Suprapubic skin (tissue), 3 donors: Measurements from ENCODE around the gene POLR3H.

Source experiments
- CTCF ChIP-seq, 2 donors: fragments of 200-600 bp in 1 of 2; fragments of 450-650 bp in 1 of 2; sonication (generic) in 1 of 2; IDR thresholded peaks; one replicate each; pipeline ENCODE4 v1.5.1; 2016 to 2019; ENCODE audit warnings: antibody characterized with exemption in 2 of 2, mild to moderate bottlenecking in 1 of 2, moderate library complexity in 1 of 2
- POLR2A ChIP-seq, 2 donors: fragments of 450-650 bp; IDR thresholded peaks; one replicate each; pipeline ENCODE4 v1.6.1; 2017; ENCODE audit warnings: antibody characterized with exemption in 2 of 2, mild to moderate bottlenecking in 2 of 2, moderate library complexity in 2 of 2

DNA sequence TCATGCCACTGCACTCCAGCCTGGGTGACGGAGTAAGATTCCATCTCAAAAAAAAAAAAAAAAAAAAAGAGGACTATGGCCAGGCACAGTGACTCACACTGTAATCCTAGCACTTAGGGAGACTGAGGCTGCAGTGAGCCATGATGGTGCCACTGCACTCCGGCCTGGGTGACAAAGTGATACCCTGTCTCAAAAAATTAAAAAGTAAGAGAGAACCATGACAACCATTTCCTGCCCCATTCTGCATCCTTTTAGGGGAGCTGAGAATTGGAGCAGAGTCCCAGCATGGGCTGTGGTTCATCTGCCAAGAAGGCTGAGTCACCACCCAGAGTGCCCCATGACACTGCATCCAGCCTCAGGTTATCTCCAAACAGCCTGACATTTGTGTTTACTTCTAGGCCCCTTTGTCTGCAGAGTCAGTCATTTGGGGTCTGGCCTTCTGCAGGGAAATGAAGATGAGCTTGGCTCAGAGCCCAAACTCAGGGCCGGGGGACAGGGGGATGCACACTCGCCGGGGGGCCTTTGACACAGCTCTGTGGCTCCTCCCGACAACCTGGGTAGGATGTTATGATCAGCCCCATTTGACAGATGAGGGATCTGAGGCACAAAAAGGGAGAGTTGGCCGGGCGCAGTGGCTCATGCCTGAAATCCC is 21.3 kb upstream of the POLR3H start:
- TF ChIP-seq POLR2A (IDR thresholded peaks at IDR 0.05) (no peak), CTCF (IDR thresholded peaks at IDR 0.05) (no peak)
